CD4-positive, alpha-beta T cell treated with Interferon gamma for 1 hour (primary cell): ENCODE measurements around the gene SLC24A3.

Source experiments
- DNase-seq: peaks from one replicate; pipeline ENCODE4 v3.0.0-alpha.2; 2020

Gene SLC24A3

DNA sequence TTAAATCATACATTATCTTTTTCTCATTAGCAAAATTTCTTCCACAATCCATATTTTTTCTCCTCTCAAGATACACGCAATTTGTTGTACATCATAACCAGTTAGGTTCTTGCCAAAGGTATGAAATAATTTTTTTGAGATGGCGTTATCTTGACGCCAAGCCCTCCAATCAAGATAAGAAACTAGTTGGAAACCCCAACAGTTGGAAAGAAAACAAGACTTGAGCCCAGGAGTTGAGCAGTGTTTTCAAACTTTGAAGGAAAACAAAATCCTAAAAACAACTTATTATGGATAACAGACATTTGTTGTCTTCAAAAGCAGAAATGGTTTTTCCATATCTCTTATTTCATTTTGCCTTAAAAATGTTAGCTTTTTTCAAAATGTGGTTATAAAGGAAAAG, 184.8 kb downstream of the SLC24A3 start:
- DNase-seq: no peak

DNA sequence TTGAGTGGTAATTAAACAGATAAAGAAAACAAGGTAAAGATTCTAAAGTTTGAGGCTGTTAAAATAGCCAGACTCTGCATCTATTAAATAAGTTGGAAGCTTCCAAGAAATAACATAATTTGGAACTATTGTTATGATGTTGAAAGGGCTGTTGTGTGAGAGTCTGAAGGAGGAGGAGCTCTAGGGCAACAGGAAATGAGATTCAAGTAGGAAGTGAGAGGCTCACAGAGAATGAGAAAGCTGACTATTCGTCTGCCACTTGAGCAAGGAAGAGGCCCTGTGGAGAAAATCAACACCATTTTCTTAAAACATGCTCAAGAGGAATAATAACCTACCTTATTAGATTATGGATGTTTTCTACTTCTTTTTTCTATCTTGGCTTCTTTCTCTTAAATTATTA, 185.2 kb downstream of the SLC24A3 start:
- DNase-seq: no peak

DNA sequence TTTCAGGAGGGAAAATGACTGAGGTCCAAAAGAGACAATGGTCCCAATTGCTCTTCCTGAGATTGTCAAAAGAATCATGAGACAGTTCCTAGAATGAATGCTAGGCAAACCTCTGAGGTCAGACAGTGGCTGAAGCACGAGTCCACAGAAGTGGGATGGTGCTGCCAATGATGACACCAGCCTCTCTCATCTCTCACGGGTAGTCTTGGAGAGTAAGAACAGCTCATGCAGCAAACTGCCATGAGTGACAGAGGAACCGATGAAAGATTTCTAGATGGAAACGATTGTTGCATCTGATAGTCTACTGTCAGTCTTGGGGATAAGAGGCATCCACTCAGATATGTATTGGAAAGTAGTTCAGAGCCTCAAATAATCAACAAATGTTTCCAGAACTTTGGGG, 188.7 kb downstream of the SLC24A3 start:
- DNase-seq: no peak

DNA sequence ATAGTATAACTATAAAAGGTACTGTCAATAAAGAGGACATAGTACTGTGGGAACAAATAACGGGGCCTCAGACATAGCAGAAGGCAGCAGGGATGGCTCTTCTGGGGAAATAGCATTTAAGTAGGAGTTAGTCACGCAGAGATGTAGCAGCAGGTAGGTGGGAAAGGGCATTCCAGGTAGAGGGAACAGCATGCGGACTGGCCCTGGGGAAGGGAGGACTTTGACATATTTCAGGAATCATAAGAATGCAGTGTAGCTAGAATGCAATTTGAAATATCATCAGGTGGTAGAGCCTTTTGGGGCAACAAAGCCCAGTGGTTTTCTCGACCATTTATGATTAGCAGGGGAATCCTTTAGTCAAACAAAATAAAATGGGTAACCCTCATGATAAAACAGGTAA, 191.1 kb downstream of the SLC24A3 start:
- DNase-seq: no peak

DNA sequence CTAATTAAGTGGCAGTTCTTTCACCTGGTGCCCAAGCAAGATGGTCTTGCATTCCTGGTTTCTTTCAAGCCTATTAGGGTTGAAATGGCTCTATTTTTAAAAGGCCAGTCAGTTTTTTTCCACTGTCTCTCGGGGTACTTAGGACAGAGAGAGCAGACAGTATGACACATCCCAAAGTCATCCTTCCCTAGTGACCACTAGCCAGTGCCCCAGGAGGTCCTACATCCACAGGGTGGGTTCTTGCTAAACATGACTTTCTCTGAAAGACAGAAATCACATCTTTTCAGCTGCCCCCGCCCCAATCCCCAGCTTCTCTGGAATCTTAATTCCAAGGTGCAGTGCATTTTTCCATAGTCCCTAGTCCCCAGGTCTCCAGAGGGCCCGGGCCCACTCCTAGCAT, 192.4 kb downstream of the SLC24A3 start:
- no peak for DNase-seq

DNA sequence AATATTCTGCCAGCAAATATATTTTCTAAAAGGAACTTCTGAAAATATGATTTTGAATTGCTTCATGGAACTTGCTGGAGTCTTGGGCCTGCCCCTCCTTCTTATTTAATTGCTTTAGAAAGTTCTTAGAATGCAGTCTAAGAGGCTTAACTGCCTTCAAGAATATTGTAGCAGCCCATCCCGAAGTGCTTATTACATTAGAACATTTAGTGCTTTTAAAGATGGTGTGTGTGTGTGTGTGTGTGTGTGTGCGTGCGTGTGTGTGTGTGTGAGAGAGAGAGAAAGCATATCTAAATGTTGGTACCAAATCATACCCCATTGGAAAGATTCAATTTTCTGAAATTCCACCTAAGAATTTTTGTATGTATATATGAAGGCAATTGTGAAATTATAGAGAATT, 193.5 kb downstream of the SLC24A3 start:
- no peak for DNase-seq

DNA sequence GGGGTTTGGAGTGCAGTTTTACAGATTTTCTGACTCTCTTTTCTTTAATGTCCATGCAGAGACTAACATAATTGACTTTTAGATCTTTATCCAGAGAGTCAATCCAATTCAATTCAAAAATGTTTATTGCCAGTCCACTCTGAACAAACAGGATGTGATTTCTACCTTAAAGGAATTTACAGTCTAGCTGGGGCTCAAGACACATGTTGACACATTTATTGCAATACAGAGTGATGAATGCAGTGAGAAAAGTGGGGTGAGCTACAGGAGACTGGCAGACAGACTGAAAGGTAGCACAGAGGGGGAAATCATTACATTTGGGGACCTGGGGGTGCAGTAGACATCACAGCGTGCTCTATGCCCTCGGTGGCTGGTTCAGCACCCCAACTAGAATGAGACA, 193.9 kb downstream of the SLC24A3 start:
- DNase-seq: no peak

DNA sequence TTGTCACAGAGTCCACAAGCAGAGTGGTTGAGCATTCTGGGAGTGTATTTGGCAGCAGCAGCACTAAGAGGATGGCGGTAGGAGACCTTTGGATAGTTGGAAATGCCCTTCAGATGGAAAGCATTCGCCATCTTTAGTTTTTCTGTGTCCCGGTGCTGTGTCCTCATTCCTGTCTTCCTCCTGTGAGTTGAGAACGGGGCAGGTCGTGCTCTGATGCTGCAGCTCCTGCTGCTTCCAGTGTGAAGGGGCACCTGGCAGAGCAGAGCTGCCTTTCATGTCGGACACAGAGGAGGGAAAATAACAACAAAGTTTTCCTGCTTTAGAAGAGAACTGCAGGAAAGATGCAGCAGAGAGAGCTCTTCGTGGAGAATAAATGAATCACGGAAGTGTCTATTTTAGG, 194.8 kb downstream of the SLC24A3 start:
- DNase-seq: no peak

DNA sequence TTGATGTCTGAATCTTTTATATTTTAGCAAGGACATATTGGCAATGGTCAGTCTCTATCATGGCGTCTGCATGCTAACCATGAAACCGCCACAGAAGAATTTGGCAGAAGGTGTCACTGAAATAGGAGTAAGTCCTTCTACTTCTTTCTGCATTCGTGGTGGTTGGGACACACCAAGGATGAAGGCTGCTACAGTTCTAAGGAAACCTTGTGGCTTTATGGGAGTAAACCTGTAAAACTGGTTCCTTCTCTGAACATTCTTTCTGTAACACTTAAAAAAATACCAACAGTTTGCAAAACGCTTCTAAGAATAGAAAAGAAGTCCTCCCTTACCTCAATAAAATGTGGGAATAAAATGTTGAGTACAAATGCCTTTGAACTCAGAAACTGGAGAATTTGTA, 195.3 kb downstream of the SLC24A3 start:
- DNase-seq: no peak

DNA sequence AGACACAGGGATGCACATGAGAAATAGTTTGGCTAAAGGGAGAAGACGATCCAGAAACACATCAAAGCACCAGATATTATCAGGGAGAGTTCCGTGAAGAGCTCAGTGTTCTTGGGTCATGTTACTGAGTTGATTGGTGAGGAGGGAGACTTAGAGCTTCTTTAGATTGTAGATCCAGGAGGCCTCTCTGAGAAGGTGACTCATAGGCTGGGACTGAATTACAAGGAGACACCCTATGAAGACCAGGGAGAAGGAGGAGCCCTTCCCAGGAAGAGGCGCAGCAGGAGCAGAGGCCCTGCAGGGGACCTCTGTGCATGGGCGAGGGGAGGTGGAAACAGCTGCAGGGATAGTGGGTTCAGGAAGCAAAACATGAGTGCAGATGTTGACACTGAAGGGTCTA, 196.5 kb downstream of the SLC24A3 start:
- DNase-seq: no peak

DNA sequence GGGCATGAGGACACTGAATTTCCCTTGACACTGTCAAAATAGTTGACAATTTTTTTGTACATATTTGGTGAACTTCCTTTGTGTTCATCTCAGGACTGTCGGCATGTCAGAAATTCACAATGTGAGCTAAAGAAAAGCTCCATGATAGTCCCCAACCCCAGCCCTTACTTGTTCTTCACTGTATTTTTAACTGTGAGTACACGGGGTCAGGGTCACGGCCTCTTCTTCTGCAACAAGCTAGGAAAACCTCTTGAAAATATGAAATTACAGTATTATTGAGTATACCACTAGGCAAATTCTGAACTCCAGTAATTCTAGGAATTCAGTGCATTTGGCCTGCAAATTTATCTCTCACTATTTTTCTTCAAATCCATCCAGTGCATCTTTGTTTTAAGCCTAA, 199.4 kb downstream of the SLC24A3 start:
- DNase-seq: no peak

DNA sequence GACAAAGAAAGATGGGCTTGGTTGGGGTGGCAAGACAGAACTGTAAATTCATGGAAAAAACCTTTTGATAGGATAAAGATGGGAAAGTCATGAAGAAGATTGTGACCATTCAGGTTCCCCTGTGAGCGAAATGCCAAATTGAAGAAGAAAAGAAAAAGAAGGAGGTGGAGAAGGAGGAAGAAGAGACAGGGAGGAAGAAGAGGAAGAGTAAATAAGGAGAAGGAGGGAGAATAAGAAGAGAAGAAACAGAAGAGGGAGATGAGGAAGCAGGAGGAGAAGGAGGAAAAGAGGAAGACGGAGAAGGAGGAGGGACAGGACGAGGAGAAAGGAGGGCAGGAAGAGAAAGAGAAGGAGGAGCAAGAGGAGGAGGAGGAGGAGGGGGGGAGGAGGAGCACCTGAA, 199.8 kb downstream of the SLC24A3 start:
- no peak for DNase-seq

DNA sequence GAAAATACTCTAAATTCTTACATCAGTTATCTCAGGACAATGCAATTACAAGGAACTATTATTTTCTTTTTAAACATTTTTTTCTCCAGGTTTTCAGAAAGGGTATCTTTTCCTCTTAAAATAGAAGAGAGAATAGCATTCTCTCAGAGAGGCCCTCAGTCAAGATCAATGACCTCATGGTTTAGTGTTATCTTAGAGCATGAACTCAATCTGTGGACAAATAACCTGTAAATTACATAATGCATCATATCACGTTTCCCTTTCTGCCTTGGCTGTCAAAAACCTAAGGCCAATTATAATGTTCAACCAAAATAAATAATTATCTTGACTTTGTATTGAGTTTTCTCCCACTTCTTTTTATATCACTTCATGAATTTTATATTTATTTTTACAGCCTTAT, 202.2 kb downstream of the SLC24A3 start:
- no peak for DNase-seq

DNA sequence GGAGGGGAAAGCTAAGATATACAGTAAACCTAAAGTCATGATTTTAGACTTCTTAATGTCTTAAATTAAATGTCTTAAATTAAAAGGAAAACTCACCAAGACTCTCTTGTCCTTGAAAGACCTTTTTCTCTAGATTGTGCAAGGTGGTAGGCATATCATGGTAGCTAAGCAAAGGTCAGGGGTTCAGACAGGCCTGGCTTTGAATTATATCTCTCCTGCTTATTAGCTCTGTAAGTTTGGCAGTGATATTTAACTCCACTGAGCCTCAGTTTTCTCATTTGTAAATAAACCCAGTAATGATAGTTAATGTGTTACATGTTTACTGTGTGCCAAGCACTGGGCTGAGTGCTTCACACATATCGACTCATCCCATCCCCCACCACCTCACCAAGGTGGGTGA, 203.3 kb downstream of the SLC24A3 start:
- no peak for DNase-seq

DNA sequence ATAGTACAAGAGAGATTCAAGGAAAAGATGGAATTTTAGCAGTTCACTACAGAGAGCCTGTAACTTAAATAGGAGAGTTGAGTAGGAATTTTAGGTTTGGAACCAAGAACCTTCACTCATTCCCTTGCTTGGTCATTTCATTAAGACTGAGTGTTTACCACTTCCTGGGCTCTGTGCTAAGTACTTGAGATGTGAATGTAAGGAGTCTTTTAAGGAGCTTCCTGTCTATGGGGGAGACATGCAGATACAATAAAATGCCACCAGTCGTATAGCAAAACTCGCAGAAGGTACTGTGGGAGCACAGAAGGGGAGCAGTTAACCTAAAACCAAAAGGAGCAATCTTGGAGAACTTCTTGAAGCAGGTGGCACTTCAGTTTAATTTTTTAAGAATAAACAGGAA, 204.2 kb downstream of the SLC24A3 start:
- no peak for DNase-seq

DNA sequence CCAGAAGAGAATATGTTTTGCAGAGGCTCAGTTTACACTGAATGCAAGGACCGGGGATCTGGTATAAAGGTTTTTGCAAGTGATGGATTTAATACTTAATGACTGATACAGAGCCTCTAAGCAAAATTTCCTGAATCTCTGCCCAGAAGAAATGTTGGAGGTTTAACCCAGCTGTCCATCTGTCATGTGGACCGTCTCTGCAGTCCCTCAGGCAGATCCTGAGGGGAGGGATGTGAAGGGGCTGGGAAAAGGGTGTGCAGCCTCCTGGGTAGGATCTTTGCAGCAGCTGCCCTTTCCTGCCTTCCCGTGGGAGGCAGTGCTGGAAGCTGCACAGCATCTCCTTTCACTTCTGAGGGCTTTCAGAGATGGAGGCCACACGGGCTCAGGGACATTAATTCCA, 207.0 kb downstream of the SLC24A3 start:
- no peak for DNase-seq

DNA sequence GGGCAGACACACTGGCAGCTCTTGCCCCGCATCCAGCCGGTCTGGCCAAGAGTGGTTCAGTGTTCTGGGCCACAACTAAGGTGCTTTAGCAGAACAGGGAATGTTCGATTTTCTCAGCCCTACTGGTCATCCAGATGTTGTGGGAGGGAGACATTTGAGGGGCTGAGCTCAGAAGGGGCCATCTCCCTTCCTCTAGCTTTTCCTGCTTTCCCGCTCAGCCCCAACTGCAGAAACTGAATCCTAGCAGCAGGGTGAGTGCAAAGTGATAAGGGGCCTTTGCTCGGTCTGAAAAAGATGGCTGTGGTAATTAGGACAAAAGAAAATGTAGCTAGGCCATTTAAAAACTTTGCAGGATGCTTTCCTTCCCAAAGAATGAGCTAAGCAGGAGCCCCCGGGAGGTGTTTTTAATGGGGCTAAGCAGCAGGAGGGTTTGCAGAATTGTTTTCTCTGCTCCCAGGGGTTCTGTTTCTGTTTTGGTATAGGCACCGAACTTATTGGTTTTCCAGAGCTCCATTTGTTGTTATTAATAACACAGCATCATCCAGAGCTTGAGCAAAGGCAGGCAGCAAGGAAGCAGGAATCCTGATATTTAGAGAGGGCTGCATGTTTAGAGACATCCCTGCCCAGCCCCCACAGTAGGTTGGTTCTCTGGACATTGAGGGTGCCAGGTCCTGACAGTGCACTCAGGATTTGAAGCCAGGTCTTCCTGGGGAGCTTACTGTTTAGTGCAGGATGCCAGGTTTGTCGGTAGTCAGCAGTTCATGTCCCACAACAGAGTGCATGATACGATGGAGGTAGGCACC, 210.9 kb downstream of the SLC24A3 start:
- DNase-seq: no peak

DNA sequence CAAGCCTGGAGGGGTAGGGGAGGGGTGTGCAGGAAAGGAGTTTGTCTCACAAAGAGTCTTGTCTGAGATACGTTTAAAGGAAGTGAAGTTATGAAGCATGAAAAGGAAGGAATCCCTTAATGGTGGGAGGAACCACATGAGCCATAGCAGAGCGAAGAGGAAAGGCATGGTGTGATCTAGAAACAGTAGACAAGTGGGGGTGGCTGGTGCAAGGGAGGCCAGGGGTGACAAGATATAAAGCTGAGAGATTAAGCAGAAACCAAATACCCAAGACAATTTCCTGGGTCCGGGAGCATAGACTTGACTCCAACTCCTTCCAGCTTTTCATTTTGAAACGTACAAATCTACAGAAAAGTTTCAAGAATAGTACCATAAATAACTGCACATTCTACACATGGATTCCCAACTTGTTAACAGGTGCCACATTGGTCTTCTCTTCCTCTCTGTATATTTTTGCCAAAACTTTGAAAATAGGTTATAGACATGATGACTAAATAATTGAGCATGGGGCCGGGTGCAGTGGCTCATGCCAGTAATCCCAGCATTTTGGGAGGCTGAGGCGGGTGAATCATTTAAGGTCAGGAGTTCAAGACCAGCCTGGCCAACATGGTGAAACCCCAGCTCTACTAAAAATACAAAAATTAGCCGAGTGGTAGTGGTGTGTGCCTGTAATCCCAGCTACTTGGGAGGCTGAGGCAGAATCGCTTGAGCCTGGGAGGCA, 211.6 kb downstream of the SLC24A3 start:
- DNase-seq: no peak

DNA sequence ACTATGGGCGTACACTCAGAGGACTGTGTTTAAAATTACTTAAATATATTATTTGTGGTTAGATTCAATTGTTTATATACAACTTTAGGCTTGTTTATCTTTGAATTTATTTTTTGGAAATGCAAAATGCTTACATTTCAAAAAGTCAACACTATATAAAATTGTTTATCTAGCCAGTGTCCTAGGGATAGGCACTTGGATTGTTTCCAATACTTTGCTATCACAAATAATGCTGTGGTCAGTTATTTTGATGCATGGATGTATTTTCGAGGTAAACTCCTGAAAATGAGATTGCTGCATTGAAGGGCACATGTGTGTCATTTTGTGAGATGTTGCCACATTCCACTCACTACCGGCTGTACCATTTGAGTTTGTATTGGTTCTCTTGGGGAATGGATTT, 213.9 kb downstream of the SLC24A3 start:
- DNase-seq: no peak

DNA sequence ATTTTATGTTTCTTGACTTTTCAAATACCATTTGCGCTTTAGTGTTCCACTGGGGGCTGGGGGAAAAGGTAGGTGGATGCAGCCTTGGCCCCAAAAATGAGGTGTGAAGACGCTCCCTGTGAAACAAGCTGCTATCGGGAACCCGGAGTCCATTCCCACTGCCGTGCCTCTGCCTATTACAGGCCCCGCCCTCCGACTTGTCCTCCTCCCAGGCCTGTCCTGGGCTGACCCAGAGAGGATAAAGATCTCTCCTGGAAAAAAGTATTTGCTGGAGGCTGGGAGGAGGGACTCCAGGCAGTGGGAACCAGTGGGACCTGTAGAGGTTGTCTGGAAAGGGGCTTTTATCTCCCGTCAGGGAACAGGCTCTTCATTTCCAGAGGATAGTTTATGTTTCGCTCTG, 215.0 kb downstream of the SLC24A3 start:
- DNase-seq: no peak

DNA sequence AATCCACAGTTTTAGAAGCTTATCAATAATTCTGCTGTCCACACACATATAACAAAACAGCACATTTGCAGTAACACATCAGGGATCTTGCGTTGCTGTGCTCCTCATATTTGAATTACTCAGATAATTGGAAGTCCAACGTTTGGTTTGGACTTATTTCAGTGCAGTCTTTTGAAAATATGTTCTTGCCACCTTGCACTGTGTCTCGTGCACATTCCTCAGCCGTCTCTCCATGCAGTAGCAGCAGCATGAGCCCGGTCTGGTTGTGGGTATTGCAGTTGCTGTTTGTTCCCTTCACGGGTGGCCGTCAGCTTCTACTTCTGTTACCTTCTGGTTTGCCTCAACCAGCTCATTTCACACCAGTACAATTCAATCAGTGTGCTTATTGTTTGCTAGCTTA, 215.5 kb downstream of the SLC24A3 start:
- DNase-seq: no peak

DNA sequence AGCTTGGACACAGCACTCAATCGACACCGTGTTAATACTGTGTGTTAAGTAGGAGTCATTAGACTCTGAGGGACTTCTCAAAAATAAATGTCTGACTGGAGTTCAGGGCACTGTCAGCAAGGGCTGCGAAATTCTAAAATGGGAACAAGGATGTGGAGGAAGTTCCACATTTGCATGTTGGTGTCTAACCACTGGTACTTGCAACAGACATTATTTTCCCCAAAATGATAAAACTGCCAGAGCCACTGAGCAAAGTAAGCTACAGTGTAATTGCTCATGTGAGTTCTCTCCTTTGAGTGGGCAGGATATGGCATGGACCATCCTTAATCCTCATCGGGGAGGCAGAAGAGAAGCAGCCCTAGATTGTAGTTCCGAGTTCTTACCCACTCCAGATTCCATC, 215.9 kb downstream of the SLC24A3 start:
- DNase-seq: no peak

DNA sequence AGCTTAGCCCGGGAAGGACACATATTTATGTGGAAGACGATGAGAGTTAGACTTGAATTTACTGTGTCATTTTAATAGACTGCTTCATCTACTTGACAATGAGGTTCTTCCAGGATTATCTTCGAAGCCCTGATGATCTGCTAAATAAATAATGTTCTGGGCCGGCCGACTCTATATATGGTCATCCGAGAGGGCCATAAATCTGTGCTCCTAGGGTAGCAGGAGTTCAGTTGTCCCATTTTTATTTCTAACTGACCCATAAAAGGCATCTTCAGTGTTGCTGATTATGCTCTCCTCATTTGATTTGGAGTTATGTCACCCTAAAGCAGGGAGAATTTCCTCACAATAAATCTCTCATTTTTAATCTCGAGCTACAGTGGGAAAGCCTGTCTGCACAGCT, 217.1 kb downstream of the SLC24A3 start:
- no peak for DNase-seq

DNA sequence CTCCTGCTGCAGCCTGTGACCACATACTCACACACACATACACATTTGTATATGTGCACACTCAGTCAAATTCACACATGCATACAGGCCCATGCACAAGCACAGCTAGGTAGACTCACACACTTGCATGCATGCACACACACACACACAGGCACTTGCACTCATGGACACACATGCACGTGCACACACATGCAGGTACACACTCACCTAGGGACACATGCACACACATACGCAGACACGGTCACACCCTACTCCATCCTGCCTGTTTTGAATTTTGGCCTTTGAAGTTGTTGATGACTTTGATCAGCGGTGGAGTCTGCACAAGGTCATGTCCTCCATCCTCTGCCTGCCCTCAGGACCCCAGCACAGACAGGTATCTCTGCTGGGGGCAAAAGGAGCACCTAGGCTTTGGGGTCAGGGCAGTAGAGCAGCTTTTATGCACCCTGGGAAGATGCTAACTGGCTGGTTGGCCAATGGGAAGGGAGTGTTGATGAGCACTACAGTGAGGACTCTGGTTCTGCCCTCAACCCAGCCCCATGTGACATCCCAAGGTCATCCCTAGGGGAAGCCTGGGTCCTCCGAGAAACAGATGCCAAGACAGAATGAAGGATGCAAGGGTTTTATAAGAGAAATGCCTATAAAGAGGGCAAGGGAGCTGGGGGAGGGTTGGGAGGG, 218.3 kb downstream of the SLC24A3 start:
- no peak for DNase-seq
